HT1080 (cell line): Measurements from ENCODE around the gene MCUB. TPM values are rescaled to one million over a fixed set of nuclear protein-coding genes. Genes with fewer than 3 reads are reported as not detected.
A peak's percentile ranks its signal among the peaks of the same experiment; 100 is the strongest.
"Not testable (repeated sequence)": the region's sequence is repeated elsewhere in the genome, so short reads cannot be mapped to it uniquely, and the experiment has no call there.

ENCODE experiments used
- DNase-seq: peaks from one replicate; pipeline ENCODE4 v3.0.0-alpha.2; 2015; ENCODE audit warnings: low read depth
- polyA plus RNA-seq, 2 experiments: library from polyadenylated mRNA; depleted of rRNA; stranded (reverse); fragments of >200 nt; gene quantifications; 2 replicates each; pipeline ENCODE4 v1.2.3, GENCODE V29; 2015
- total RNA-seq: library from RNA; depleted of rRNA; stranded (reverse); fragments of >200 nt; shearing (Covaris generic); gene quantifications from 2 replicates; pipeline ENCODE4 v1.2.3, GENCODE V29; 2014; rRNA removed

MCUB gene
- total RNA-seq, result 50.1 and 92.6 TPM in 2 replicates
- polyA plus RNA-seq (2015; cell fraction: cytosol; rRNA removed), result 45.3 and 46.7 TPM in 2 replicates
- 24.5 and 39.7 TPM in 2 replicates for polyA plus RNA-seq (2015; cell fraction: nucleus; rRNA removed)

- peak; percentile 94 for DNase-seq
Measured at GRCh38 chr4:109559983-109560686, at the start of gene MCUB. Gene MCUB (plus strand): TSS chr4:109560246. CDS start chr4:109560338, 92 bp downstream.

GRCh38 chr4:109510687-109511086 is 49.4 kb upstream of the MCUB start:
- DNase-seq, result no peak

GRCh38 chr4:109511414-109511813 is 48.6 kb upstream of the MCUB start:
- DNase-seq, result no peak

GRCh38 chr4:109513368-109513767 is 46.7 kb upstream of the MCUB start:
- not testable (repeated sequence) for DNase-seq

DNA sequence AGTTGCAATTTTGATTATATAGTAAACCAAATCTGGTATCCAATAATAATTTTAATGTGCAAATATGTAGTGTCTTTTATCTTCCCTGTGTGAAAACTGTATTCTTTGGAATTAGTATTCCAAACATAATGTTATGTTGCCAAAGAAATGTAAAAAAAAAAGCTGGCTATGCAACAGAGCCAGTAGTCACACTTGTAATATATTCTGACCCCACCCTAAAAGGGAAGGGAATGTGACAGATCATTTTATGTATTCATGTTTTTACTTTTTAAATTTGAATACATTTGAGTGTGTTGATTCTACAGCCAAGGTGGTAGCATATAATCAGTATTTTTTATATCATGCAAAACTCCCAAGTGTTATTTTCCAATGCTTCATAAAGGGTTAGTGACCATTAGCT is 27.9 kb upstream of the MCUB start:
- DNase-seq, result no peak

DNA sequence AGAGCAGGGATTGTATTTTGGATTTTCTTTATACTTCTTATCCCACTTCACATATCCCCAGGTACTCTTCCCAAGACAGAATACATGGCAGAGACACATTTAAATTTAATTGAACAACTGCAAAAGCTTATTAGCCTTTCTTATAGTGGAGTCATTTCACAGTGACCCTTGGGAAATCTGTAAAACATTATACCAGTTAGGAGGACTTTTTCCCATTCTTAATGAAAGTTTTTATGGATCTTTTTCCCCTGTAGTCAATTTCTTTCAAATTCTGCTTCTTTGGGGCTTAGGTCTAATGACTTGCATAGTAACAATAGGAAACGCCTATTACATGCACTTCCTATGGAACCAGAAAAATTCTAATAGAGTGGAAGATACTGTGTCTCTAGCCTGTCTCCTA is 14.6 kb upstream of the MCUB start:
- DNase-seq, result no peak

- peak; percentile 31 for DNase-seq
Measured at GRCh38 chr4:109547394-109547793, 12.7 kb upstream of the MCUB start.

DNA sequence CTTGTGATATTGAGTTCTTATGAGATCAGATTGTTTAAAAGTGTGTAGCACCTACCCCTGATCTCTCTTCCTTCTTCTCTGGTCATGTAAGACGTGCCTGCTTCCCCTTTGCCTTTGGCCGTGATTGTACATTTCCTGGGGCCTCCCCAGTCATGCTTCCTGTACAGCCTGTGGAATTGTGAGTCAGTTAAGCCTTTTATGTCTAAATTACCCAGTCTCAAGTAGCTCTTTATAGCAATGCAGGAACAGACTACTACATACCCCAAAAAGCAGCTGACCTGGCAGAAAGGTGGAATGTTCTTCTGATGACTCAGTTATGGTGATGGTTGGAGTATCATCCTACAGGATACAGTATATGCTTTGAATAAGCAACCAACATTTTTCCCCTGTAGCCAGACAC is 11.4 kb upstream of the MCUB start:
- DNase-seq, result peak; percentile 98

DNA sequence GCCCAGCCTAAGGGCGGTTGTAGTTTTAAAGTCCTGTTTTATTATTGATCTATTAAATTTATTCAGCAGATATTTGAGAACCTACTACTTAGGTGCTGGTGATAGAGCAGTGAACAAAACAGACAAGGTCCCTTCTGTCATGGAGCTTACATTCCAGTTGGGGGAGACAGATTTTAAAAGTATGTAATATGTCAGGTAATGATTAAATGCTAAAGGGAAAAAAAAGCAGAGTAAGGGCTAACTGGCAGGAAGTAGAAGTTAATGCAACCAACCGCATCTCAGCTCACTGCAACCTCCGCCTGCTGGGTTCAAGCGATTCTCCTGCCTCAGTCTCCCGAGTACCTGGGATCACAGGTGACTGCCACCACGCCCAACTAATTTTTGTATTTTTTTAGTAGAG is 7.8 kb upstream of the MCUB start:
- DNase-seq, result no peak

- DNase-seq, result no peak
Measured at GRCh38 chr4:109553130-109553529, 6.9 kb upstream of the MCUB start.

DNA sequence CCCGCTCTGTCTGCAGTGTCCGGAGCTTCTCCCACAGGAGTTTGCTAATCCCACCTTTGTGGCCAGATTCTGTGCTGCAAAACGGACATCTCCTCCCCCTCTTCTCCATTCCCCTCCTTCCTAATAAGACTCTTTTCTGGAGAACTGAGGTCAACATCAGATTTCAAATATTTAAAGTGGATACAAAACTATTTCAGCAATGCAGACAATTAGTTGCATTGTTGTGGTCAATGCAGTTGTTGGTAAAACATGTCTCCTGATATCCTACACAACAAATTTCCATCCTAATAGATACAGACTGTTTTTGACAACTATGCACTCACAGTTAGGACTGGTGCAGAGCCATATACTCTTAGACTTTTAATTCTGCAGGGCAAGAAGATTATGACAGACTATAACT is 5.1 kb upstream of the MCUB start:
- DNase-seq, result no peak

- no peak for DNase-seq
Measured at GRCh38 chr4:109557433-109557832, 2.6 kb upstream of the MCUB start.

DNA sequence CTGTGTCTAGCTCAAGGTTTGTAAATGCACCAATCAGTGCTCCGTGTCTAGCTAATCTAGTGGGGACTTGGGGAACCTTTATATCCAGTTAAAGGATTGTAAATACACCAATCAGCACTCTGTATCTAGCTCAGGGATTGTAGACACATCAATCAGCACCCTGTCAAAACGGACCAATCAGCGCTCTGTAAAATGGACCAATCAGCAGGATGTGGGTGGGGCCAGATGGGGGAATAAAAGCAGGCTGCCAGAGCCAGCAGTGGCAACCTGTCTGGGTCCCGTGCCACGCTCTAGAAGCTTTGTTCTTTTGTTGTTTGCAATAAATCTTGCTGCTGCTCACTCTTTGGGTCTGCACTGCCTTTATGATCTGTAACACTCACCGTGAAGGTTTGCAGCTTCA is 2.0 kb upstream of the MCUB start:
- peak; percentile 7 for DNase-seq

DNA sequence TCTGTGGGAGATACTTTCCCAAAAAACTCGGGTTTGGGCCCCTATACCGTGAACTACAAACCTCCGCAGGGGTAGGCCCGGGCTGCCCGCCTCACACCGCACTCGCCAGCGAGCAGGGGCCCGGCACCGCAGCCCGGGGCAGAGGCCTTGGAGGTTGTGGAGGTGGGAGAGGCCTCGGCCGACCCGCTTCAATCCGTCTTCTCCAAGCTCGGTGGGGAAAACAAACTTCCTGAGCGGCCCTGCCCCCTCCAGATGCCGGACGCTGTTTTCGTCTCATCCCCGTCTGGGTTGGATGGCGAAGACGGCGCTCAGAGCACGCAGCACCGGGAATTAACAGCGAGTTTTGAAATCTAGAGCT is 442 bp upstream of the MCUB start:
- no peak for DNase-seq

- peak; percentile 73 for DNase-seq
Measured at GRCh38 chr4:109560687-109561461, 828 bp downstream of the MCUB start.

DNA sequence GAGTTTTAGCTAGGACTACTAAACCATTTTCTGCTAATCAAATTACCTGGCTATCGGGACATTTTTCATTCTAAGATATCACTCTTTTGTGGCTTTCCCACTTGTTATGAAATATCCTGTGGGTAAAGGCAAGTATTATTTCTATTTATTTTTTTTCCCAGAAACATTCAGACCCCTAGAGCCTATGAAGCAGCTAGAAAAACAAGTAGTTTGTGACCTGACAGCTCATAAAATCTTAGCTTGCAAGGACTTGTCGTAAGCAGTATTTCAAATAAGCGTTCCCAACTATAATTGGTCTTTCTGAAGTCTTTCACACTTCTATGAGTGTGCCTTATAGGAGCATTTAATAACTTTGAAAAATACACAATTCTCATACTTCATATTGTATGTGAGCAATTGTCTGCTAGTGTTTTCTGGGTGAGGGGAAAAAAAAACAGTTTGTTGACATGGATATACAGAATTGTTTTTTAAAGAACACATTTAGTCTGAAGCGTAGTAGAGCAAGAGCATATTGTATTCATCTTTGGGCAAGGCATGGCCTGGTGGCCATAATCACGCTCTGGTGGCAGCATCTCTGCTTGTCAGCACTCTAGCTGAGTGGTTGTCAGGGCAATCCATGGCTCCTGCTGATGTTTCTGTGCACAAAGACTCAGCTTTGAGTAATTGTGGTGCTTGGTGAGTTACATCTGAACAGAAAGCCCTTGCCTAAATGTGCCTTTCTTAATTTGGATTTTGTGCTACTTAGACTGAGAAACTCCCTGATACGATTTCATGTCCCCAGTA is 2.6 kb downstream of the MCUB start:
- no peak for DNase-seq

- DNase-seq, result peak; percentile 11
Measured at GRCh38 chr4:109571494-109571893, 11.4 kb downstream of the MCUB start.

DNA sequence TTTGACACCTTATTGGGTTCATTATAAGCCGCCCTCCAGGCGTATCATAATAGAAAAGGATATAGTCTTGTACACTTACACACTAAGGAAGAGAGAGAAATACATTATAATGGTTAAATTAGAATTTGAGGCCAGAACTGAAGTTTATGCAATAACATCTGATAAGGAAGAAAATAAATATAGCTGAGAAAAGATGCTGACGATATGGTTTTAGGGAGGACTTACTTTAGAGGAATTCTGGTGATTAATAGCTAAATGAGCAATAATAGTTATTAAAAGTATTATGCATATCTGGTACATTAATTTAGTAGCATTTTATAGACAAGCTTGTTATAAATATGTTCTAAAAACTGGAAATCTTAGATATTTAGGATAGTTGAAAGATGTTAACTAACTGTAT is 12.1 kb downstream of the MCUB start:
- no peak for DNase-seq

- no peak for DNase-seq
Measured at GRCh38 chr4:109574443-109574850, 14.4 kb downstream of the MCUB start.

DNA sequence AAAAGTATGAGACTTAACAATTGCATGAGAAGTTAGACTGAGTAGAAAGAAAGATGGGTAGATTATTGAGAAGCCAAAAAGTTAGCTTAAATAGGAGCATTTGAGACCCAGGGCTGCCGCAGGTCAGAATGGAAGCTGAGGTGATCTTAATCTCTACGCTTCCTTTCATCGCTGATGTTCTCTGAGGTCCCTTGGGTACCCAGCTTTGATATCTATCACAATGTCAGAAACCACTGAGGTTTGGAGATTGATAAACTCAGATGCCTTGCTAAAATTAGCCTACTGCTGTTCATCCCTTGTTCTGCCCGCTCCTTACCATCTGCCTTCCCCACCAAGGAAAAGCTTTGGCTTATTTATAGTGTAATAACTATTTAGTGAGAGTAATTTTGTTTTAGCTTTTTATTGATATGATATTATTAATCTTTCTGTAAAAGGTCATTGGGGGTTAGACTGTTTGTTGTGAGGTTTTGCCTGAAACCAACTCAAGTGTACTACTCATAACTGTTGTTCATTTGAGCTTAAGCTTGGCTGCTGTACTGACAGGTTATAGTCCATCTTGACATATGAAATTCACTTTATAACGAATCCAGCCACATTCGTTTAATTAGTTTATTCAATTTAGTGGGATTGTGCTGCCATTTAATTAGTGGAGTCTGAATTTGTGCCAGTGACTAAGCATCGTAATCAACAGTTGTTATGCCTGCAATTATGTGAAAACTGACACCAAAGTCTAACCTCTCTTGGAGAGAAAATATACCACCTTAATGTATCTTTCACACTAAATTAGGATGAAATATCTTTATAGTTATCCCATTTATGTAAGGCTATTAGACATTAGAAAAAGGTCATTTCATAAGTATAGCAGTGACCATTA is 15.1 kb downstream of the MCUB start:
- DNase-seq, result no peak

DNA sequence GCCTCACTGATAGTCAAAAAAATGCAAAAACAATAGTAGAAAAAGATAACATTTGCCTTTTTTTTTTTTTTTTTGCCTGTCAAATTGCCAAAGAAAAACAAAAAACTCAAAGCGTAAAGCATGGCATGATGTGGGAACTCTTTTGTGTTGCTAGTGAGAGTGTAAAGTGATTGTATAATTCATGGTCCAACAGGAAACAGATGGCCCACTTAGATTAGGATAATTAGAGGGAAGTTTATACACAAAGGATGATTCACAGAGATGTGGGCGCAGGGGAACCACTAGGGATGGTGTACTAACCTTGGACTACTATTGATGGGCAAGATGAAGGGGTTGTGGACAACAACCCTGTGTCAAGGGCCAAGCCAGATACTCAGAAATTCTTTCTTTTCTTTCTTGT is 16.4 kb downstream of the MCUB start:
- peak; percentile 10 for DNase-seq
